Prostate gland (tissue), 2 donors: ENCODE results near the gene C1QTNF12. TPM values are rescaled to one million over a fixed set of nuclear protein-coding genes. Genes with fewer than 3 reads are reported as not detected.
A peak's percentile ranks its signal among the peaks of the same experiment; 100 is the strongest.

Experiments
- DNase-seq: peaks from one replicate; pipeline ENCODE4 v3.0.0-alpha.2; 2019; ENCODE audit warnings: low spot score
- H3K27ac ChIP-seq, 2 donors: fragments of 200-600 bp; sonication (generic); 2 replicates each; pipeline ENCODE4 v1.5.1; 2017 to 2019
- H3K27me3 ChIP-seq: fragments of 200-600 bp; sonication (generic); replicated peaks from 2 replicates; pipeline ENCODE4 v1.5.1; 2019; ENCODE audit not compliant: insufficient read depth
- H3K36me3 ChIP-seq, 2 donors: fragments of 200-600 bp; sonication (generic); 1 replicate in 1 of 2; 2 replicates in 1 of 2; pipeline versions ENCODE4 v1.5.1 to v1.8.1; 2017 to 2019
- H3K4me1 ChIP-seq: fragments of 200-600 bp; sonication (generic); replicated peaks from 2 replicates; pipeline ENCODE4 v1.5.1; 2019
- H3K4me3 ChIP-seq, 2 donors: fragments of 200-600 bp; sonication (generic); 2 replicates each; pipeline ENCODE4 v1.5.1; 2017 to 2019
- H3K9me3 ChIP-seq: fragments of 200-600 bp; sonication (generic); 2 replicates; pipeline ENCODE4 v1.5.1; 2017
- POLR2A ChIP-seq: fragments of 450-650 bp; IDR thresholded peaks from one replicate; pipeline ENCODE4 v1.6.1; 2016; ENCODE audit warnings: antibody characterized with exemption, mild to moderate bottlenecking
- POLR2AphosphoS5 ChIP-seq: sonication (generic); formaldehyde crosslinking; IDR thresholded peaks from one replicate; pipeline ENCODE4 v1.6.1; 2017; ENCODE audit warnings: antibody characterized with exemption
- WGBS: methylation state at CpG from one replicate; pipeline ENCODE4 v1.1.5; 2018; 5-methylcytosine and 5-hydroxymethylcytosine counted together
- intact Hi-C: fragments of 100-400 bp; cut with DNase I; formaldehyde crosslinking; loops from one replicate; pipeline ENCODE4 v1.14.2; 2022
- total RNA-seq, 2 donors: library from RNA; depleted of rRNA; stranded (reverse); fragments of >200 nt; gene quantifications; one replicate each; pipeline ENCODE4 v1.1.0, GENCODE V29; 2016
- TF ChIP-seq, protein P1 (sequence below), 4 experiments: fragments of 200-600 bp in 2 of 4; fragments of 450-650 bp in 2 of 4; sonication (generic) in 2 of 4; IDR thresholded peaks; 1 replicate in 3 of 4; 2 replicates in 1 of 4; pipeline ENCODE4 v1.5.1; 2016 to 2019; ENCODE audit warnings: antibody characterized with exemption in 4 of 4, mild to moderate bottlenecking in 2 of 4, moderate library complexity in 2 of 4

The C1QTNF12 gene
- total RNA-seq, 2 donors from 2014 or later = 3.4 TPM; not detected in 1

GRCh38 chr1:1274299-1274930 lies 27.9 kb upstream of the C1QTNF12 start:
- Histone ChIP-seq H3K27me3 (no peaks in the 10 kb centered on the region), H3K4me3 (peak overlapping the region; percentile 91 to 99), H3K27ac (peak overlapping the region; percentile 71 to 75), H3K4me1 (peaks cover 22% of the 10 kb centered on the region), H3K36me3 (no peaks in the 10 kb centered on the region), H3K9me3 (no peaks in the 10 kb centered on the region)
- WGBS = 34% methylated on average over 21 of the region's 31 CpGs
- no peak for DNase-seq
- TF ChIP-seq POLR2AphosphoS5 (no peak), POLR2A (no peak)
- TF ChIP-seq, protein P1, sequence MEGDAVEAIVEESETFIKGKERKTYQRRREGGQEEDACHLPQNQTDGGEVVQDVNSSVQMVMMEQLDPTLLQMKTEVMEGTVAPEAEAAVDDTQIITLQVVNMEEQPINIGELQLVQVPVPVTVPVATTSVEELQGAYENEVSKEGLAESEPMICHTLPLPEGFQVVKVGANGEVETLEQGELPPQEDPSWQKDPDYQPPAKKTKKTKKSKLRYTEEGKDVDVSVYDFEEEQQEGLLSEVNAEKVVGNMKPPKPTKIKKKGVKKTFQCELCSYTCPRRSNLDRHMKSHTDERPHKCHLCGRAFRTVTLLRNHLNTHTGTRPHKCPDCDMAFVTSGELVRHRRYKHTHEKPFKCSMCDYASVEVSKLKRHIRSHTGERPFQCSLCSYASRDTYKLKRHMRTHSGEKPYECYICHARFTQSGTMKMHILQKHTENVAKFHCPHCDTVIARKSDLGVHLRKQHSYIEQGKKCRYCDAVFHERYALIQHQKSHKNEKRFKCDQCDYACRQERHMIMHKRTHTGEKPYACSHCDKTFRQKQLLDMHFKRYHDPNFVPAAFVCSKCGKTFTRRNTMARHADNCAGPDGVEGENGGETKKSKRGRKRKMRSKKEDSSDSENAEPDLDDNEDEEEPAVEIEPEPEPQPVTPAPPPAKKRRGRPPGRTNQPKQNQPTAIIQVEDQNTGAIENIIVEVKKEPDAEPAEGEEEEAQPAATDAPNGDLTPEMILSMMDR (IDR thresholded peaks at IDR 0.05) = no peak
- intact Hi-C loops = no loop called here

DNA sequence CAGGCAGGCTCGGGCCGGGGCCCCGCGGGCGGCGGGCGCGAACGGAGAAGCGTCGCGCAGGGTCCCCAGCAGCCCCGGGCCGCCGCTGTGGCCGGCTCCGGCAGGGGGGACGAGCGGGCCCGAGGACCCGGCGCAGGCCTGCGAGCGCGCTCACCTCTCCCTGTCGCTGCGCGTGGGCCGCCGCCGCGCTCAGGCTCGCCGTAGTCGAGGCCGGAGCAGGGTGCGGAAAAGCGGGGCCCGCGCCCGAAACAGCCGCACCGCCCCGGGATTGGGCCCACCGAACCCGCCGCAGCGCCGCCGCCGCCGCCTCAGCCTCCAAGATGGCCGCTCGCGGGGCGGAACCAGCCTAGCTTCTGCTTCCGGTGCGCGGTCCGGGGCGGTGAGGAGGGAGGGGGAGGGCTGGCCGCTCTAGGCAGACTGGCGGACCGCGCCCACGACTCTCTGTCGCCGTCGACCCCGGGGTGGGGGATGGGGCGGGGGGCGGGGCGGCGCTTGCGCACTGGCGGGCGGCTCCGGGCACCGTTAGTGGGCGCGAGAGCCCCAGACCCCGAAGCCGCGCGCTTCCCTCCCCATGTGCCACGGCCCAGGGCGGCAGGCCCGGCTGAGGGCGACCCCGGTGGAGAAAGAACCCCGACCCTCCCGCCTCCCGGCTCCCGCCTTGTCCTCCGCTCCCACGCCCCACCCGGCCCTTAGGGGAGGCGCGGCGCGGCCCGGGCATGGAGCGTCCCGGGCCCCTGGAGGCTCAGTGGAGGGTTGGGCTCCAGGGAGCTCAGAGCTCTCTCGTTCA lies 27.2 kb upstream of the C1QTNF12 start, which contains the start of gene UBE2J2:
TSS of gene UBE2J2 (minus strand) at position 343 of the 787 bp plus-strand sequence. CDS start 5,862 bp downstream, outside the sequence.
- WGBS = under 1% methylated on average over 50 of the region's 105 CpGs
- H3K27ac ChIP-seq = peak within 1 kb of the TSS; percentile 71 to 75
- DNase-seq = peak; percentile 91
- H3K36me3 ChIP-seq = no peaks in the 10 kb centered on the region
- peaks cover 22% of the 10 kb centered on the region for H3K4me1 ChIP-seq
- no peaks in the 10 kb centered on the region for H3K27me3 ChIP-seq
- no peaks in the 10 kb centered on the region for H3K9me3 ChIP-seq
- TF ChIP-seq, protein P1 (IDR thresholded peaks at IDR 0.05) = peak in 1 of 4 experiments; percentile 3
- TF ChIP-seq POLR2A = peak; percentile 44
- peak; percentile 85 for TF ChIP-seq POLR2AphosphoS5
- H3K4me3 ChIP-seq = peak within 1 kb of the TSS; percentile 91 to 99
- intact Hi-C loops = no loop called here

DNA sequence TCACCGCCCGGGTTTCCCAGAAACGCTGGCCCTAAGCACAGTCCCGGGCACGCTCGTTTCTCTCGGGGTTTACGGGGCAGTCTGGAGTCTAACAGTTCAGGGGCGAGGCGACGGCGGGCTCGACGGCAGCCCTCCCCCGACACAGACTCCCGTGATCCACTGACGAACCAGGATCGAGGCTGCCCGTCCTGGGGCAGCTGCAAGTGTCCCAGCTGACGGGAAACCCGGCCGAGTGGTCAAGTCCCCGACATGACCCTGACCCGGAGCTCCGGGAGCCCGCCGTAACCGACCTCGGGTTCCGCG lies 26.6 kb upstream of the C1QTNF12 start:
- peaks cover 22% of the 10 kb centered on the region for H3K4me1 ChIP-seq
- H3K36me3 ChIP-seq = no peaks in the 10 kb centered on the region
- under 1% methylated on average over 30 of the region's 31 CpGs for WGBS

DNA sequence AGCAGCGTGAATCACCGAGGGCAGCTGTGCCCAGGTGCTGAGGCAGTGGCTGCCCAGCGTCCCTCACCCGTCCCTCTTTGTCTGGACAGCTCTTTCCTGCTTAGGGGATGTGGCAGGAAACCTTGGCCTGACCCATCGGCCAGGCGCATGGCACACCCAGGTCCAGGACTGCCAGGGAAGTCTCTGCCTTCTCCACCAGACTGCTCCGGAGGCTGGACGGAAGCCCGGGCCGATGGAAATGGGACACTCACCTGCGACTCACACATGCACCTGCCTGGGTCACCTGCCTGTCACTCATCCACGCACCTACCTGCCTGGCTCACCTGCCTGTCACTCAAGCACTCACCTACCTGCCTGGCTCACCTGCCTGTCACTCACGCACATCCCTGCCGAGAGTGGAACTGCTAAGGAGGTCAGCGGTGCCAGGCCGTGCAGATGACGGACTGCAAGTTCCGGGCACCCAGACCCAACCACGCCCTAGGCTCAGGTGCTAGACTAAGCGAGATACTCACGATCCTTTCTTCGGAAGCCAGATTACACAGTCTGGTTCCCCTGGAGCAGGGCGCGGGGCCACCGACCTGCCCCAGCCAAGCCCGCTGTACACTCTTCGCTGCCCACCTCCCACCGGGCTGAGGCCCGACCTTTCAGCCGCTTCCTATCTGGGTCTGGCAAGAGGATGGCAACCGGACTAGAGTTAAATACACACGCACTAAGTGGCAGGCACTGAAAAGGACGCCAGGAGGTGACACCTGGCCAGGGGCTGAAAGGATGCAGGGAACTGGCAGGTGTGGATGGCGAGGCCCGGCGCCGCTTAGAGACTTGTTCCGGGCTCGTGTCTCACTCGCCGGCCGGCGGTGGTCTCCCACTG lies 26.1 kb upstream of the C1QTNF12 start:
- Histone ChIP-seq H3K4me3 (peak overlapping the region; percentile 91 to 99), H3K27me3 (no peaks in the 10 kb centered on the region), H3K27ac (peak overlapping the region; percentile 71 to 75), H3K36me3 (no peaks in the 10 kb centered on the region), H3K4me1 (peaks cover 22% of the 10 kb centered on the region), H3K9me3 (no peaks in the 10 kb centered on the region)
- intact Hi-C loops = no loop called here
- TF ChIP-seq, protein P1 (IDR thresholded peaks at IDR 0.05) = no peak
- no peak for TF ChIP-seq POLR2AphosphoS5
- no peak for TF ChIP-seq POLR2A
- WGBS = 30% methylated on average over 43 of the region's 43 CpGs
- no peak for DNase-seq

More for the DNA sequence above, 26.6 kb upstream of the C1QTNF12 start:
- TF ChIP-seq POLR2A (no peak), POLR2AphosphoS5 (no peak)
- TF ChIP-seq, protein P1 (IDR thresholded peaks at IDR 0.05) = no peak
- Histone ChIP-seq H3K27me3 (no peaks in the 10 kb centered on the region), H3K27ac (peak overlapping the region; percentile 71 to 75), H3K9me3 (no peaks in the 10 kb centered on the region), H3K4me3 (peak overlapping the region; percentile 91 to 99)
- DNase-seq = no peak
- intact Hi-C loops = no loop called here
